Stomach (tissue), 9 donors: ENCODE measurements around the gene RBFOX2. TPM values are rescaled to one million over a fixed set of nuclear protein-coding genes. Genes with fewer than 3 reads are reported as not detected.
A peak's percentile ranks its signal among the peaks of the same experiment; 100 is the strongest.

Experiments used
- DNase-seq, 2 donors: peaks; one replicate each; pipeline versions ENCODE4 v3.0.0 to v3.0.0-alpha.2; 2013 to 2019
- H3K27ac ChIP-seq, 5 donors: fragments of 200-600 bp in 4 of 5; sonication (generic) in 4 of 5; one replicate each; pipeline ENCODE4 v1.5.1; 2013 to 2019; ENCODE audit warnings: mild to moderate bottlenecking in 1 of 5, moderate library complexity in 1 of 5
- H3K27me3 ChIP-seq, 3 donors: fragments of 200-600 bp; sonication (generic); one replicate each; pipeline ENCODE4 v1.5.1; 2017 to 2019; ENCODE audit warnings: mixed run types in 1 of 3
- H3K36me3 ChIP-seq, 4 donors: fragments of 200-600 bp; sonication (generic); 1 replicate in 3 of 4; 2 replicates in 1 of 4; pipeline ENCODE4 v1.5.1; 2016 to 2019
- H3K4me1 ChIP-seq, 4 donors: fragments of 200-600 bp; sonication (generic); one replicate each; pipeline ENCODE4 v1.5.1; 2016 to 2019
- H3K4me3 ChIP-seq, 4 donors: fragments of 200-600 bp; sonication (generic) in 3 of 4; one replicate each; pipeline ENCODE4 v1.5.1; 2016 to 2019; ENCODE audit warnings: mild to moderate bottlenecking in 1 of 4
- H3K9me3 ChIP-seq, 4 donors: fragments of 200-600 bp; sonication (generic); one replicate each; pipeline ENCODE4 v1.5.1; 2016 to 2019
- CTCF ChIP-seq, 7 experiments: fragments of 450-650 bp in 4 of 7; fragments of 200-600 bp in 3 of 7; sonication (generic) in 3 of 7; IDR thresholded peaks; one replicate each; pipeline ENCODE4 v1.5.1; 2016 to 2019; ENCODE audit warnings: antibody characterized with exemption in 7 of 7, control low read depth in 2 of 7, mild to moderate bottlenecking in 1 of 7
- EP300 ChIP-seq: sonication (generic); formaldehyde crosslinking; IDR thresholded peaks from one replicate; pipeline ENCODE4 v1.6.1; 2017; ENCODE audit warnings: antibody characterized with exemption
- POLR2A ChIP-seq, 4 donors: fragments of 450-650 bp; IDR thresholded peaks; one replicate each; pipeline ENCODE4 v1.6.1; 2016; ENCODE audit warnings: antibody characterized with exemption in 4 of 4, control low read depth in 2 of 4, mild to moderate bottlenecking in 1 of 4, moderate library complexity in 1 of 4
- POLR2AphosphoS5 ChIP-seq, 3 donors: sonication (generic); formaldehyde crosslinking; IDR thresholded peaks; one replicate each; pipeline ENCODE4 v1.6.1; 2016; ENCODE audit warnings: antibody characterized with exemption in 3 of 3
- WGBS, 5 donors: extraction: QIAGEN DNeasy Blood & Tissue Kit in 3 of 5; methylation state at CpG; one replicate each; pipeline versions ENCODE4 v1.1.5 to v1.1.7; 2013 to 2018; 5-methylcytosine and 5-hydroxymethylcytosine counted together
- intact Hi-C: fragments of 100-400 bp; cut with DNase I; formaldehyde crosslinking; loops from one replicate; pipeline ENCODE4 v1.15.1; 2023; ENCODE audit warnings: low total_unique reads
- polyA plus RNA-seq, 3 donors: library from polyadenylated mRNA; stranded (reverse); fragments of 200-250 nt; gene quantifications; one replicate each; pipeline ENCODE4 v1.2.3, GENCODE V29; 2013
- total RNA-seq, 5 donors: library from RNA; depleted of rRNA; stranded (reverse); fragments of >200 nt; gene quantifications; one replicate each; pipeline versions ENCODE4 v1.1.0 to v1.2.3, GENCODE V29; 2014 to 2016
- donor health status: healthy with polysubstance abuse.
- donor health status: Bipolar disorder and iron deficiency.
- donor health status: healthy.

Gene RBFOX2
- total and polyA plus RNA-seq, 8 donors: 14.9 to 176 (median 46.7) TPM

- Histone ChIP-seq H3K27me3 (no peaks in the 10 kb centered on the region), H3K36me3 (no peaks in the 10 kb centered on the region), H3K4me3 (no peak overlapping the region), H3K9me3 (no peaks in the 10 kb centered on the region), H3K27ac (no peak overlapping the region), H3K4me1 (peaks cover 11 to 63% (median 36%) of the 10 kb centered on the region in 4 donors)
- TF ChIP-seq EP300 (no peak), CTCF (IDR thresholded peaks at IDR 0.05) (no peak), POLR2A (IDR thresholded peaks at IDR 0.05) (no peak), POLR2AphosphoS5 (IDR thresholded peaks at IDR 0.05) (no peak)
- intact Hi-C loops: no loop called here
- 82 to 87% (median 86%) methylated on average over 6 of the region's 6 CpGs for WGBS, 5 donors
- DNase-seq: no peak
Observed at GRCh38 chr22:35966314-35967045, 62.1 kb downstream of the RBFOX2 start.

GRCh38 chr22:35963237-35963810 is 65.3 kb downstream of the RBFOX2 start:
- Histone ChIP-seq H3K27ac (no peak overlapping the region), H3K9me3 (no peaks in the 10 kb centered on the region), H3K36me3 (no peaks in the 10 kb centered on the region), H3K27me3 (no peaks in the 10 kb centered on the region), H3K4me1 (peaks cover 16 to 60% (median 37%) of the 10 kb centered on the region in 4 donors), H3K4me3 (no peak overlapping the region)
- intact Hi-C loops: no loop called here
- no peak for DNase-seq
- 88 to 96% (median 95%) methylated on average over 8 of the region's 8 CpGs for whole genome bisulfite sequencing, 5 donors
- TF ChIP-seq POLR2A (IDR thresholded peaks at IDR 0.05) (no peak), EP300 (no peak), POLR2AphosphoS5 (IDR thresholded peaks at IDR 0.05) (no peak), CTCF (IDR thresholded peaks at IDR 0.05) (no peak)

GRCh38 chr22:35961480-35962295 is 66.9 kb downstream of the RBFOX2 start:
- H3K36me3 ChIP-seq: no peaks in the 10 kb centered on the region
- intact Hi-C loops: no loop called here
- H3K27me3 ChIP-seq: no peaks in the 10 kb centered on the region
- peak in 1 of 3 donors; percentile 21 for TF ChIP-seq POLR2AphosphoS5 (IDR thresholded peaks at IDR 0.05)
- TF ChIP-seq POLR2A (IDR thresholded peaks at IDR 0.05): no peak
- TF ChIP-seq CTCF (IDR thresholded peaks at IDR 0.05): no peak
- no peak for TF ChIP-seq EP300
- WGBS, 5 donors: 35 to 61% (median 49%) methylated on average over 5 of the region's 5 CpGs
- peak in 1 of 2 donors; percentile 89 for DNase-seq
- no peak overlapping the region for H3K4me3 ChIP-seq
- peak overlapping the region in 4 of 5 donors; percentile 44 to 63 (median 52) for H3K27ac ChIP-seq
- H3K9me3 ChIP-seq: no peaks in the 10 kb centered on the region
- H3K4me1 ChIP-seq: peaks cover 16 to 58% (median 29%) of the 10 kb centered on the region in 4 donors

GRCh38 chr22:35960854-35961253 is 67.8 kb downstream of the RBFOX2 start:
- Histone ChIP-seq H3K4me3 (no peak overlapping the region), H3K9me3 (no peaks in the 10 kb centered on the region), H3K4me1 (peaks cover 16 to 51% (median 27%) of the 10 kb centered on the region in 4 donors), H3K27me3 (no peaks in the 10 kb centered on the region), H3K27ac (peak overlapping the region in 3 of 5 donors; percentile 44 to 63 (median 58)), H3K36me3 (no peaks in the 10 kb centered on the region)
- intact Hi-C loops: no loop called here
- 96 to 99% (median 96%) methylated on average over 2 of the region's 2 CpGs for WGBS, 5 donors
- DNase-seq: no peak
- TF ChIP-seq POLR2AphosphoS5 (IDR thresholded peaks at IDR 0.05) (no peak), EP300 (no peak), CTCF (IDR thresholded peaks at IDR 0.05) (no peak), POLR2A (IDR thresholded peaks at IDR 0.05) (no peak)
